ENCODE data around the gene LRP4.

Gene LRP4

DNA sequence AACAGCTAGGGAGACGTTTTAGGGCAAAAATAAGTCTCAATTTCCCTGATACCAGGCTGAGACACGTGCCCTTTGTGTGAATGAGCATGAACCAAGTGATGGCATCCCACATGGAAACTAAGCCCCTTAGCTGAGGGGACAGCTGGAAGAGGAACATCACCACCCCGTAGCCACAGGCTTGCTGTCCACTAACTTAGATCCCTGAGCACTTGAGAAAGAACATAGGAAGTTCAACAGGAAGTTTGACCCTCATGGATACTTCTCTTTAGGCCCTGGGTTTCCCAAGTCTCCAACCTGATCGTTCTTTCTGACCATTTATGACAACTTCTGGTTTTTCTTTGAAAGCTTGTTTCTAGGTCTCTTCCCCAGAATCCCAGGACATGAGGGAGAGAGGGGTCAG is 60.7 kb downstream of the LRP4 start:
- TF ChIP-seq, protein P1, sequence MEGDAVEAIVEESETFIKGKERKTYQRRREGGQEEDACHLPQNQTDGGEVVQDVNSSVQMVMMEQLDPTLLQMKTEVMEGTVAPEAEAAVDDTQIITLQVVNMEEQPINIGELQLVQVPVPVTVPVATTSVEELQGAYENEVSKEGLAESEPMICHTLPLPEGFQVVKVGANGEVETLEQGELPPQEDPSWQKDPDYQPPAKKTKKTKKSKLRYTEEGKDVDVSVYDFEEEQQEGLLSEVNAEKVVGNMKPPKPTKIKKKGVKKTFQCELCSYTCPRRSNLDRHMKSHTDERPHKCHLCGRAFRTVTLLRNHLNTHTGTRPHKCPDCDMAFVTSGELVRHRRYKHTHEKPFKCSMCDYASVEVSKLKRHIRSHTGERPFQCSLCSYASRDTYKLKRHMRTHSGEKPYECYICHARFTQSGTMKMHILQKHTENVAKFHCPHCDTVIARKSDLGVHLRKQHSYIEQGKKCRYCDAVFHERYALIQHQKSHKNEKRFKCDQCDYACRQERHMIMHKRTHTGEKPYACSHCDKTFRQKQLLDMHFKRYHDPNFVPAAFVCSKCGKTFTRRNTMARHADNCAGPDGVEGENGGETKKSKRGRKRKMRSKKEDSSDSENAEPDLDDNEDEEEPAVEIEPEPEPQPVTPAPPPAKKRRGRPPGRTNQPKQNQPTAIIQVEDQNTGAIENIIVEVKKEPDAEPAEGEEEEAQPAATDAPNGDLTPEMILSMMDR (IDR thresholded peaks at IDR 0.05; ENCODE audit: control insufficient read depth, insufficient read depth, low read depth, low read length, missing control alignments) = no peak
- no peak for DNase-seq (ENCODE audit: low read depth)
- H3K4me3 ChIP-seq (ENCODE audit: control insufficient read depth, low read depth, low read length) = no peak overlapping the region

DNA sequence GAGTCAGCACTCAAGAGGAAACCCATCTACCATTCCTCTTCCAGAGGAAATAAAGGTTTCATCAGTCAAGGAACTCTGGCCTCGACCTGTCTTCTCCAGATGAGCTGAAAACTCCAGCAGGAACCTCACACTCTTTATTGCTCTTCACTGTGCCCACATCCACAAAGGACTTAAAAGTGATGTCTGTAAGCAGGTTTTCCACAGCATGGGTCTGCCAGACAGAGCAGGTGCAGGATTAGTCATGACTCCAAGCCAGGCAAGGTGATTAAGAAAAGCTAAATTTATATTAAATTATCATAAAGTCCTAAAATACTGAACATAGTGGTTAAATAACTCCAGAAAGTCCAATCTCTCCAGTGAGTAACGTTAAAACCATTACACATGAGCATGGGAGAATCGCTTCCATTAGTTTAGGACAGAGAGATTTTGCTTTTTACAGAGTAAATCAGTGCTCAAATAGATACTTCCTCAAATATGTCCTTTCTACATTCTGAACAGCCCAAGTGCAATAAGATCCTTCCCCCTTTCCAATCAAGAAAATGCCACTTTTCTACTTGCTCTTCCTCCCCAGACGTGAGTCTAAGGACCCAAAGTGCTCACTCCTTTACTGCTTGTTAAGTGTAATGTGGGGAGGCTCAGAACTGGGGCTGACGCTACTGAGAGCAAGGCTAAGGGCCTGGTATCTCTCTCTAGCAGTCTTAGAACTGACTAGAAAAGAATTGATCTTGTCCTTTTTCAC is 61.6 kb downstream of the LRP4 start:
- no peak for DNase-seq (ENCODE audit: low read depth)
- TF ChIP-seq, protein P1 (IDR thresholded peaks at IDR 0.05; ENCODE audit: control insufficient read depth, insufficient read depth, low read depth, low read length, missing control alignments) = no peak

DNA sequence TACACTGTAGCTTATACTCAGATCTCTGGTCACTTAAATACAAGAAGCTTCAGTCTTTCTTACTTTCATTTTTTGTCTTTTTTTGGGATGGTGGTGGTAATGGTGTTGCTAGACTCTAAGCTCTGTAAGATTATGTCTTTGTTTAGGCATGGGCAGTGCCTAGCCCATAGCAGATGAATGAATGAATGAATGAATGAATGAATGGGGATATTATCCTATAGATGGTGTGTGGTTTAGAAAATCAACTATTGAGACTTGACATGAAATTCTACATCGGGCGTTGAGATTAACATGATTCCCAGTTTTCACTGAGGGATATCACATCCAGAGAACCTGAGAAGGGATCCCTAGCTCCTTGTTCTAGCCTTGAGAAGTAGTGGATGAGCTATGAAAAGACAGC is 62.5 kb downstream of the LRP4 start:
- no peak for DNase-seq (ENCODE audit: low read depth)
- TF ChIP-seq, protein P1 (IDR thresholded peaks at IDR 0.05; ENCODE audit: control insufficient read depth, insufficient read depth, low read depth, low read length, missing control alignments) = no peak
- H3K4me3 ChIP-seq (ENCODE audit: control insufficient read depth, low read depth, low read length) = no peak overlapping the region

More for the DNA sequence above, 61.6 kb downstream of the LRP4 start:
- no peak overlapping the region for H3K4me3 ChIP-seq (ENCODE audit: control insufficient read depth, low read depth, low read length)

DNA sequence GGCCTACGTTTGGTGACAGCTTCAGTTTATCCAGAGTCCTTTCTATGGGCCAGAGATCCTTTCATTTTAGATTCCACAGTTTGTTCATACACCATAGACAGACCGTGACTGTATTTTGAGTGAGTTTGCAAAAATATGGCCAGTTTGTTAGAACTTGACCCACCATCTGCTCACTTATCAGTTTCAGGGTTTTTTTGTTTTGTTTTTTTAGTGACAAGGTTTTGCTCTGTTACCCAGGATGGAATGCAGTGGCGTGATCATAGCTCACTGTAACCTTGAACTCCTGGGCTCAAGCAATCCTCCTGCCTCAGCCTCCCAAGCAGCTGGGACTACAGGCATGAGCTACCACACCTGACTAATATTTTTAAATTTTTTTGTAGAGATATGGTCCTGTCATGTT is 63.2 kb downstream of the LRP4 start:
- DNase-seq (ENCODE audit: low read depth) = no peak
- no peak overlapping the region for H3K4me3 ChIP-seq (ENCODE audit: control insufficient read depth, low read depth, low read length)
- TF ChIP-seq, protein P1 (IDR thresholded peaks at IDR 0.05; ENCODE audit: control insufficient read depth, insufficient read depth, low read depth, low read length, missing control alignments) = no peak

DNA sequence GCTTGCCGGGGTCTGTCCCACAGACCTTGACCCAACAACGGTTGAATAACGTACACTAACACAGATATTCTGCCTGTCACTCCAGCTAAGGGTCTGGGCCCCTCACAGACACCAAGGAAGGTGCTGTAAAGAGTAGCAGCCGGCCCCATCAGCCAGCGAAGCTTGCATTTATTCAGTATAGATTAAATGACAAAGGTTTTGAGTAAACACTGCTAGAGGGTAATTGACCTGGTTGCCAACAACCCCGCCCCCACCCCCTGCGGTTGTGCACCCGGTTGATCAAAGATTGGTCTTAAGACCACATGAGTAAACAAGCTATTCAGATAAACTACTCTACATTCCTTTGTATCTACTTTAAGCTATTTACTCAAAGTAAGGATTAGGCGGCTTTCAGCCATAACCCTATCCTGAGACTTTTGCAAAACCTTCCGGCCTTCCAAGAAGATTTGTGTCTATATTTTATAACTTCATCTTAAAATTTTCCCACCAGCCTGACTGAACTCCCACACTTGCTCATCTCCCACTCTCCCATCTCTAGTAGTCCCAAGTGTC is 67.4 kb downstream of the LRP4 start:
- no peak overlapping the region for H3K4me3 ChIP-seq (ENCODE audit: control insufficient read depth, low read depth, low read length)
- TF ChIP-seq, protein P1 (IDR thresholded peaks at IDR 0.05; ENCODE audit: control insufficient read depth, insufficient read depth, low read depth, low read length, missing control alignments) = no peak
- no peak for DNase-seq (ENCODE audit: low read depth)

DNA sequence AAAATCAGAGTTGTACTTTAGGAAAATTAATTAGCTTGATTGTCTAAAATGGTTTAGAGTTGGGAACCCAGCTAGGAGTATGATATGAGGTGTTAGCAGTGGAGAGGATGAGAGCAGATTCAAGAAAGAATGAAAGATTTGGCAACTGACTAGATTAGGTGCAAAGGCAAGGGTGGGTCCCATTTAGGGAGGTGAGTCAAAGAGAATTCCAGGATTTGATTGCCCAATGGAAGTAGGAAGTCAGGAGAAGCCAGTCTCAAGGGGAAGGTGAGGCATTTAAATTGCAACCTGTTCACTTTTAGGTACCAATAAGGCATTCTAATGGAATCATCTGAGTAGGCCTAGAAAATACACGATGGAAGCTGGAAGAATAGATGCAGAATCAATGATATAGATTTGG is 68.7 kb downstream of the LRP4 start:
- no peak for DNase-seq (ENCODE audit: low read depth)
- no peak overlapping the region for H3K4me3 ChIP-seq (ENCODE audit: control insufficient read depth, low read depth, low read length)
- TF ChIP-seq, protein P1 (IDR thresholded peaks at IDR 0.05; ENCODE audit: control insufficient read depth, insufficient read depth, low read depth, low read length, missing control alignments) = no peak
